Measurements from ENCODE around the gene GRAP2.

GRAP2 gene

DNA sequence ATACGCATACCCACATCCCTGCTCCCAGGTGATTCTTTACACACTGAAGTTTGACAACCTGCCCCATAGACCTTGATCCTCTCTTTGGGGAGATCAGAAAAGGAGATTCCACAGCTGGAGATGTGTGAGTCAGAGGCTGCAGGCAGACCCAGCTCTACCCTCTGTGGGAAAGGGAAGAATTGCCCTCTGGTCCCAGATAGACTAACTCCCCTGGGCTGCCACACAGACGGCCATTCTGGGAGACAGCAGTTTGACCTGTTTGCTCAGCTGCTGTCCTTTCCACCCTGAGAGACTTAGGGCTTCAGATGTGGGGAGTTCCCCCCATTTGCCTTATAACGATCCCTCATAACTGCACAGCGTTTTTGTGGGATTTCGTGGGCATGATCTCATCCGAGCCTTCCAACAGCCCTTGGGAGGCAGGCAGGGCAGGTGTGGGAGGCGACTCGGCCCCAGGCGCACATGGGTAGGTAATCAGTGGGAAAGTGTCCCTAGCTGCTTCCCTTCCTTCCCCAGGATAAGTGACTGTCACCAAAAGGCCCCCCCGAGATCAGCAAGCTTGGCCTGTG lies 107.9 kb downstream of the GRAP2 start:
- no CpG with 5 or more reads among the region's 10 CpGs for WGBS (ENCODE audit: extremely low coverage, insufficient coverage, low lambda C conversion rate)
- no peak overlapping the region for H3K4me3 ChIP-seq (ENCODE audit: low read length)

DNA sequence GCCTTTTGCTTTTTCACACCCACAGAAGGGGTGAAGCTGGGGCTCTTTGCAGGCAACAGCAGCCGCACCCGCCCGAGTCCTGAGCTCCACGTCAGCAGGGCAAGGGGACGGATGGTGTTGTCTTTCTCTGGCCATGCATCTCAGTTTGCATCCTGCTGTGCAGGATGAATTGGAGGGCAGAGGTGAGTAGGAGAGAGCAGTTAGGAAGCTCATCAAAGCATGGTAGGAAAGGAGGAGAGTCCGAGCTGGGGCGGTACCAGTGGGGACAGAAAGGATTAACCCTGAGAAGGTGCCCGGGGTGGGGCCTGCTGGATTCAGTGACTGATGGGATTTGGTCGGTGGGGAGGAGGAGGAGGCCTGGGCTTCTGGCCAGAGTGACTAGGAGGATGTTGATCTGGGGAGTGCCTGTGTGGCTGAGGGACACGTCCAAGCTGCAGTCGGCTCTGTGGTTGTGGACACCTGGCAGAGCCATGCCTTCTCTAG lies 108.4 kb downstream of the GRAP2 start:
- no peak overlapping the region for H2AK5ac ChIP-seq (ENCODE audit: low read length)
- H3K9ac ChIP-seq (ENCODE audit: low read length), result no peak overlapping the region
- no CpG with 5 or more reads among the region's 11 CpGs for WGBS (ENCODE audit: extremely low coverage, insufficient coverage, low lambda C conversion rate)
- no peak overlapping the region for H3K4me2 ChIP-seq (ENCODE audit: low read length)
- H3K4ac ChIP-seq (ENCODE audit: low read depth, low read length), result no peak overlapping the region
- peak; percentile 92 for DNase-seq
- H3K4me1 ChIP-seq (ENCODE audit: control insufficient read depth, low read depth, low read length), result peaks cover 15% of the 10 kb centered on the region
- H3K27ac ChIP-seq (ENCODE audit: low read depth, low read length), result no peak overlapping the region
- no peak overlapping the region for H4K5ac ChIP-seq (ENCODE audit: low read length)
- no peak overlapping the region for H4K8ac ChIP-seq (ENCODE audit: low read depth, low read length)
- H3K27me3 ChIP-seq (ENCODE audit: insufficient read depth, low read length, poor library complexity), result no peaks in the 10 kb centered on the region
- H2BK15ac ChIP-seq (replicated peaks; ENCODE audit: low read depth), result no peak overlapping the region
- peaks cover 21% of the 10 kb centered on the region for H3K79me1 ChIP-seq (ENCODE audit: low read length)
- no peak overlapping the region for H3K23ac ChIP-seq (ENCODE audit: low read length)
- peak overlapping the region; percentile 57 for H3K18ac ChIP-seq (ENCODE audit: low read length)
- peaks cover 2% of the 10 kb centered on the region for H3K36me3 ChIP-seq (ENCODE audit: control insufficient read depth, insufficient read depth, low read length)
- H3K4me3 ChIP-seq (ENCODE audit: low read length), result no peak overlapping the region
- H3K56ac ChIP-seq (ENCODE audit: low read length), result peak overlapping the region; percentile 18
- H3K79me2 ChIP-seq (ENCODE audit: control insufficient read depth, insufficient read depth, low read length), result peaks cover 6% of the 10 kb centered on the region
- H2BK5ac ChIP-seq (ENCODE audit: low read length), result no peak overlapping the region
- no peak overlapping the region for H2BK120ac ChIP-seq (ENCODE audit: low read depth, low read length)

More for the DNA sequence above, 107.9 kb downstream of the GRAP2 start:
- Histone ChIP-seq H2BK120ac (ENCODE audit: low read depth, low read length) (no peak overlapping the region), H3K56ac (ENCODE audit: low read length) (peak overlapping the region; percentile 70), H2BK15ac (replicated peaks; ENCODE audit: low read depth) (no peak overlapping the region), H3K27me3 (ENCODE audit: insufficient read depth, low read length, poor library complexity) (no peaks in the 10 kb centered on the region), H3K4ac (ENCODE audit: low read depth, low read length) (no peak overlapping the region), H4K5ac (ENCODE audit: low read length) (no peak overlapping the region), H2BK5ac (ENCODE audit: low read length) (no peak overlapping the region), H3K9ac (ENCODE audit: low read length) (no peak overlapping the region), H3K23ac (ENCODE audit: low read length) (no peak overlapping the region), H3K36me3 (ENCODE audit: control insufficient read depth, insufficient read depth, low read length) (peaks cover 2% of the 10 kb centered on the region), H4K8ac (ENCODE audit: low read depth, low read length) (no peak overlapping the region), H2AK5ac (ENCODE audit: low read length) (no peak overlapping the region), H3K27ac (ENCODE audit: low read depth, low read length) (no peak overlapping the region), H3K4me2 (ENCODE audit: low read length) (no peak overlapping the region), H3K79me2 (ENCODE audit: control insufficient read depth, insufficient read depth, low read length) (peaks cover 6% of the 10 kb centered on the region), H3K4me1 (ENCODE audit: control insufficient read depth, low read depth, low read length) (peaks cover 15% of the 10 kb centered on the region), H3K79me1 (ENCODE audit: low read length) (peaks cover 21% of the 10 kb centered on the region), H3K18ac (ENCODE audit: low read length) (no peak overlapping the region)
- DNase-seq, result peak; percentile 54

DNA sequence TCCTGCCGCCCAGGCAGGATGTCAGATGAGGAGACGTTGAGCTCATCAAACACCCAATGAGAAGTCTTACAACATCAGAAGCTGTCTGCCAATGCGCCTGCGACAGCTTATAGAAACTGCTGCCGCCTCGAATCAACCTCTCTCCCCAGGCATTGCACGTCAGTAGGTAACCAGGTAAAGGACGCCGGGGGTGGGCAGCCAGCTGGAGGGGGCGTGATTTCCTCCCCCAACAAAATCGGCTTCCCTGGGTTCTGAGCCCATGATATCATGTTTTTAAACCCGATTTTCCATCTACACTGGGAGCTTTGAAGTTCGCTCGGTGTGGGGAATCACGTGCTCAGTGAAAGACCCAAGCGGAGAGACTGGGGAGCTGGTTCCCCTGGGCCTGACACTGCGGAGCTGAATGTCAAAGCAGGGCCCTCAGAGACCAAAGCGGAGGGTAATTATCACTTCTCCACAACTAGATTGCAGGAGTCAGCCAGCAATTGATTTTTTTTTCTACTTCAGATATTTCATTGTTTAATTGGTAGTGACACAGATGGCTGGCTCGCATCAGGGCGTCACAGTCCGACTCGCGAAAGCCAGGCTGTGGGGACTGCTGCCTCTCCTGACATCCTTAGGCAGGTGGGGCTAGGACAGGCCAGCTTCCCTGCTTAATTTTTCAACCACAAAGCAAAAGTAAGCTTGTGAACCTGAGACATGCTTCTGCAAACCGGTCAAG lies 109.2 kb downstream of the GRAP2 start:
- no peak overlapping the region for H3K4me2 ChIP-seq (ENCODE audit: low read length)
- no peak overlapping the region for H3K4ac ChIP-seq (ENCODE audit: low read depth, low read length)
- H4K5ac ChIP-seq (ENCODE audit: low read length), result no peak overlapping the region
- H4K8ac ChIP-seq (ENCODE audit: low read depth, low read length), result no peak overlapping the region
- H2BK120ac ChIP-seq (ENCODE audit: low read depth, low read length), result no peak overlapping the region
- H3K79me2 ChIP-seq (ENCODE audit: control insufficient read depth, insufficient read depth, low read length), result peaks cover 4% of the 10 kb centered on the region
- H3K4me3 ChIP-seq (ENCODE audit: low read length), result no peak overlapping the region
- no peak overlapping the region for H3K9ac ChIP-seq (ENCODE audit: low read length)
- no peak overlapping the region for H3K56ac ChIP-seq (ENCODE audit: low read length)
- H3K27me3 ChIP-seq (ENCODE audit: insufficient read depth, low read length, poor library complexity), result no peaks in the 10 kb centered on the region
- H3K27ac ChIP-seq (ENCODE audit: low read depth, low read length), result no peak overlapping the region
- peak overlapping the region; percentile 57 for H3K18ac ChIP-seq (ENCODE audit: low read length)
- H3K36me3 ChIP-seq (ENCODE audit: control insufficient read depth, insufficient read depth, low read length), result no peaks in the 10 kb centered on the region
- no peak overlapping the region for H3K23ac ChIP-seq (ENCODE audit: low read length)
- no peak for DNase-seq
- H2AK5ac ChIP-seq (ENCODE audit: low read length), result no peak overlapping the region
- WGBS (ENCODE audit: extremely low coverage, insufficient coverage, low lambda C conversion rate), result no CpG with 5 or more reads among the region's 24 CpGs
- H2BK15ac ChIP-seq (replicated peaks; ENCODE audit: low read depth), result no peak overlapping the region
- H2BK5ac ChIP-seq (ENCODE audit: low read length), result no peak overlapping the region
- H3K4me1 ChIP-seq (ENCODE audit: control insufficient read depth, low read depth, low read length), result peaks cover 15% of the 10 kb centered on the region
- H3K79me1 ChIP-seq (ENCODE audit: low read length), result peaks cover 20% of the 10 kb centered on the region

DNA sequence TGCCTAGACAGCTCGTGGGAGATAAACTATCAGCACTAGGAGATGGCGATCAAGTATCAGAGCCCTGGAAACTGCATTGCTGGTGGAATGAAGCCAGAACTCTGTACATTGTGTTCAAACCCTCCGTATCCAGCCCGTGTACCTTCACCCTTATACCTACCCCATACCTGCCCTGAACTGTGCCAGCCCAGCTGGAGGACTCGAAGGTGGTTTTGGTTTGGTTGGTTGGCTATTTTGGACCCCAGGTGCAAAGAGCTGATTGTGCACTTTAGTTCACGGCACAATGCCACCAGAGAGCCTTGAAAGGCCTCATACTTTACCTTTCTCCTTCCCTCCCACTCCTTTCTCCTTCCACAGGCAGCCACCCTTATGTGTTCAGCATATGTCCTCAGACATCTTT lies 109.9 kb downstream of the GRAP2 start:
- Histone ChIP-seq H3K18ac (ENCODE audit: low read length) (no peak overlapping the region), H2BK15ac (replicated peaks; ENCODE audit: low read depth) (no peak overlapping the region), H4K8ac (ENCODE audit: low read depth, low read length) (no peak overlapping the region), H3K9ac (ENCODE audit: low read length) (no peak overlapping the region), H3K23ac (ENCODE audit: low read length) (no peak overlapping the region), H3K4ac (ENCODE audit: low read depth, low read length) (no peak overlapping the region), H3K27ac (ENCODE audit: low read depth, low read length) (no peak overlapping the region), H3K56ac (ENCODE audit: low read length) (no peak overlapping the region), H3K4me3 (ENCODE audit: low read length) (no peak overlapping the region), H3K79me1 (ENCODE audit: low read length) (peaks cover 20% of the 10 kb centered on the region), H3K36me3 (ENCODE audit: control insufficient read depth, insufficient read depth, low read length) (no peaks in the 10 kb centered on the region), H2BK5ac (ENCODE audit: low read length) (no peak overlapping the region), H4K5ac (ENCODE audit: low read length) (no peak overlapping the region), H3K4me2 (ENCODE audit: low read length) (no peak overlapping the region), H2AK5ac (ENCODE audit: low read length) (no peak overlapping the region), H3K79me2 (ENCODE audit: control insufficient read depth, insufficient read depth, low read length) (peaks cover 4% of the 10 kb centered on the region), H2BK120ac (ENCODE audit: low read depth, low read length) (no peak overlapping the region), H3K4me1 (ENCODE audit: control insufficient read depth, low read depth, low read length) (peaks cover 15% of the 10 kb centered on the region), H3K27me3 (ENCODE audit: insufficient read depth, low read length, poor library complexity) (no peaks in the 10 kb centered on the region)
- no peak for DNase-seq
- no CpG with 5 or more reads among the region's 6 CpGs for WGBS (ENCODE audit: extremely low coverage, insufficient coverage, low lambda C conversion rate)

- no peak for DNase-seq
- Histone ChIP-seq H3K18ac (ENCODE audit: low read length) (no peak overlapping the region), H2BK15ac (replicated peaks; ENCODE audit: low read depth) (no peak overlapping the region), H2BK120ac (ENCODE audit: low read depth, low read length) (no peak overlapping the region), H2AK5ac (ENCODE audit: low read length) (no peak overlapping the region), H4K5ac (ENCODE audit: low read length) (no peak overlapping the region), H3K4me1 (ENCODE audit: control insufficient read depth, low read depth, low read length) (peaks cover 6% of the 10 kb centered on the region), H3K23ac (ENCODE audit: low read length) (no peak overlapping the region), H3K4me2 (ENCODE audit: low read length) (no peak overlapping the region), H3K4me3 (ENCODE audit: low read length) (no peak overlapping the region), H2BK5ac (ENCODE audit: low read length) (no peak overlapping the region), H3K27me3 (ENCODE audit: insufficient read depth, low read length, poor library complexity) (no peaks in the 10 kb centered on the region), H3K27ac (ENCODE audit: low read depth, low read length) (no peak overlapping the region), H3K79me2 (ENCODE audit: control insufficient read depth, insufficient read depth, low read length) (peaks cover 3% of the 10 kb centered on the region), H3K56ac (ENCODE audit: low read length) (no peak overlapping the region), H3K4ac (ENCODE audit: low read depth, low read length) (no peak overlapping the region), H4K8ac (ENCODE audit: low read depth, low read length) (no peak overlapping the region), H3K36me3 (ENCODE audit: control insufficient read depth, insufficient read depth, low read length) (no peaks in the 10 kb centered on the region), H3K79me1 (ENCODE audit: low read length) (peaks cover 17% of the 10 kb centered on the region), H3K9ac (ENCODE audit: low read length) (no peak overlapping the region)
- no CpG with 5 or more reads among the region's 5 CpGs for WGBS (ENCODE audit: extremely low coverage, insufficient coverage, low lambda C conversion rate)
Observed at GRCh38 chr22:40014667-40015248, 113.9 kb downstream of the GRAP2 start.
